Activated B cell treated with CpG ODN at 0.5 μM for 24 hours (primary cell): ENCODE data around the gene PEX10. TPM values are rescaled to one million over a fixed set of nuclear protein-coding genes. Genes with fewer than 3 reads are reported as not detected.

Experiments used
- ATAC-seq: fragments of 200-7000 bp; cut with Tn5 transposase; one replicate; pipeline ENCODE4 v1.10.0; 2021; ENCODE audit warnings: low read depth, mild to moderate bottlenecking, moderate library complexity
- CTCF ChIA-PET: fragments of 350-600 bp; sonication (Branson Sonifier 250); formaldehyde crosslinking; loops from one replicate; lab custom pipeline; 2021; ENCODE audit warnings: antibody characterized with exemption; lab: Charles Lee
- POLR2A ChIA-PET: fragments of 350-600 bp; sonication (Branson Sonifier 250); formaldehyde crosslinking; loops from one replicate; lab custom pipeline; 2021; ENCODE audit warnings: antibody characterized with exemption; lab: Charles Lee
- DNase-seq: peaks from one replicate; pipeline ENCODE4 v3.0.0; 2022
- H3K27ac Mint-ChIP-seq: one replicate; pipeline ENCODE4 v1.8.0; 2020; ENCODE audit warnings: mixed read lengths
- H3K27me3 Mint-ChIP-seq: one replicate; pipeline ENCODE4 v1.8.0; 2021; ENCODE audit warnings: mixed read lengths
- H3K36me3 Mint-ChIP-seq: one replicate; pipeline ENCODE4 v1.8.0; 2021; ENCODE audit warnings: low read depth, mixed read lengths
- H3K4me1 Mint-ChIP-seq: one replicate; pipeline ENCODE4 v1.8.0; 2021; ENCODE audit warnings: mixed read lengths
- H3K4me3 Mint-ChIP-seq: one replicate; pipeline ENCODE4 v1.8.0; 2020; ENCODE audit warnings: mild to moderate bottlenecking, mixed read lengths
- H3K9me3 Mint-ChIP-seq: one replicate; pipeline ENCODE4 v1.8.0; 2020; ENCODE audit warnings: mixed read lengths
- intact Hi-C: fragments of 100-400 bp; cut with micrococcal nuclease; formaldehyde crosslinking; loops from one replicate; pipeline ENCODE4 v1.15.1; 2024
- total RNA-seq: library from RNA; stranded (reverse); gene quantifications from 2 replicates; pipeline ENCODE4 v1.2.3, GENCODE V29; 2022
- TF ChIP-seq, protein P1 (sequence below): fragments of 200-600 bp; IDR thresholded peaks from one replicate; pipeline ENCODE4 v1.8.0; 2022; ENCODE audit warnings: antibody characterized with exemption, mild to moderate bottlenecking

The PEX10 gene
- total RNA-seq, 1 donor from 2014 or later, result 18.9 TPM

GRCh38 chr1:2438641-2439040, 26.3 kb upstream of the PEX10 start:
- DNase-seq (no peak), ATAC-seq (no peak)
- Mint-ChIP-seq H3K4me3 (no peak overlapping the region), H3K36me3 (no peaks in the 10 kb centered on the region), H3K9me3 (no peaks in the 10 kb centered on the region), H3K27me3 (peaks cover 3% of the 10 kb centered on the region), H3K4me1 (peaks cover 2% of the 10 kb centered on the region), H3K27ac (no peak overlapping the region)
- TF ChIP-seq, protein P1, sequence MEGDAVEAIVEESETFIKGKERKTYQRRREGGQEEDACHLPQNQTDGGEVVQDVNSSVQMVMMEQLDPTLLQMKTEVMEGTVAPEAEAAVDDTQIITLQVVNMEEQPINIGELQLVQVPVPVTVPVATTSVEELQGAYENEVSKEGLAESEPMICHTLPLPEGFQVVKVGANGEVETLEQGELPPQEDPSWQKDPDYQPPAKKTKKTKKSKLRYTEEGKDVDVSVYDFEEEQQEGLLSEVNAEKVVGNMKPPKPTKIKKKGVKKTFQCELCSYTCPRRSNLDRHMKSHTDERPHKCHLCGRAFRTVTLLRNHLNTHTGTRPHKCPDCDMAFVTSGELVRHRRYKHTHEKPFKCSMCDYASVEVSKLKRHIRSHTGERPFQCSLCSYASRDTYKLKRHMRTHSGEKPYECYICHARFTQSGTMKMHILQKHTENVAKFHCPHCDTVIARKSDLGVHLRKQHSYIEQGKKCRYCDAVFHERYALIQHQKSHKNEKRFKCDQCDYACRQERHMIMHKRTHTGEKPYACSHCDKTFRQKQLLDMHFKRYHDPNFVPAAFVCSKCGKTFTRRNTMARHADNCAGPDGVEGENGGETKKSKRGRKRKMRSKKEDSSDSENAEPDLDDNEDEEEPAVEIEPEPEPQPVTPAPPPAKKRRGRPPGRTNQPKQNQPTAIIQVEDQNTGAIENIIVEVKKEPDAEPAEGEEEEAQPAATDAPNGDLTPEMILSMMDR, result no peak
- POLR2A ChIA-PET, result no interaction called here
- CTCF ChIA-PET, result no interaction called here
- intact Hi-C loops, result no loop called here

DNA sequence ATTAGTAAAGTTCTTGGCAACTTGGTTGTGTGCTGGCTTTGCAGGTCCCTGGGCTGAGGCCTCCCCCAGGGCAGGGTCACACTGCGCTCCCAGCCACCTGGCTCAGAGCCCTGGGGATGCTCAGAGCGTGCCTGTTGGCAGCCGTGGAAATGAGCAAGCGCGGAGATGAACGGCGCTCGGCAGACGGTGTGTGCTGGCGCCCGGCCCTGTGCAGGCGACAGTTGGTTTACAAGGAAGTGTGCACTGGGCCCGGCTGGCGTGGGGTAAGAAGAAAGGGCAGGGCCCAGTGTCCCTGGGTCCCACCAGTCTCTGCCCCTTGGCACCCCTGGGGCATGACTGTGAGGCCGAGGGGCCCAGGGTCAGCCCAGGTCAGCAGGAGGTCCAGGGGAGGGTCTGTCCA, 25.7 kb upstream of the PEX10 start:
- TF ChIP-seq, protein P1, result no peak
- Mint-ChIP-seq H3K4me3 (no peak overlapping the region), H3K27me3 (peaks cover 3% of the 10 kb centered on the region), H3K4me1 (peaks cover 2% of the 10 kb centered on the region), H3K36me3 (no peaks in the 10 kb centered on the region), H3K9me3 (no peaks in the 10 kb centered on the region), H3K27ac (no peak overlapping the region)
- no peak for ATAC-seq
- ChIA-PET POLR2A (no interaction called here), CTCF (no interaction called here)
- no peak for DNase-seq
- intact Hi-C loops, result no loop called here

DNA sequence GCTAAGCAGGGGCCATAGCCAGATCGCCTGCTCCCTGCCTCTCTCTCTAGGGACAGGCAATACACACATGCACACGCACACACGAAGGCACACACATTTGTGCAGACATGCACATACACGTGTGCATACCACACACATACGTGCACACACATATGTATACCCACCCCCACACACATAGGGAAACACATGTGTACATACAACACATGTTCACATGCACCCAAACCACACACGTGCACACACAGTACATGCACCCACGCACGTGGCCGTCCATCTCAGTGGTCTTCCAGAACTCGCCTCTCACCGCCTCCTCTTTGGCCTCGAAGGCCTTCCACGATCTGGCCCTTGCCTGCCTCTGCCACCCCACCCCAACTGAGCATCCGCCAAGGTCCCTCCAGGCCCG, 25.3 kb upstream of the PEX10 start:
- intact Hi-C loops, result no loop called here
- no peaks in the 10 kb centered on the region for H3K36me3 Mint-ChIP-seq
- ATAC-seq (no peak), DNase-seq (no peak)
- H3K27ac Mint-ChIP-seq, result no peak overlapping the region
- H3K9me3 Mint-ChIP-seq, result no peaks in the 10 kb centered on the region
- H3K4me1 Mint-ChIP-seq, result peaks cover 2% of the 10 kb centered on the region
- ChIA-PET POLR2A (no interaction called here), CTCF (no interaction called here)
- no peak overlapping the region for H3K4me3 Mint-ChIP-seq
- TF ChIP-seq, protein P1, result no peak
- peaks cover under 1% of the 10 kb centered on the region for H3K27me3 Mint-ChIP-seq

GRCh38 chr1:2436876-2437275, 24.5 kb upstream of the PEX10 start:
- H3K9me3 Mint-ChIP-seq, result no peaks in the 10 kb centered on the region

GRCh38 chr1:2435746-2436355, 23.5 kb upstream of the PEX10 start:
- Mint-ChIP-seq H3K4me3 (no peak overlapping the region), H3K27ac (no peak overlapping the region), H3K36me3 (no peaks in the 10 kb centered on the region), H3K9me3 (no peaks in the 10 kb centered on the region), H3K27me3 (no peaks in the 10 kb centered on the region), H3K4me1 (peaks cover 2% of the 10 kb centered on the region)
- ATAC-seq (no peak), DNase-seq (no peak)
- CTCF ChIA-PET, result no interaction called here
- TF ChIP-seq, protein P1, result no peak
- intact Hi-C loops, result no loop called here
- POLR2A ChIA-PET, result no interaction called here

More at GRCh38 chr1:2436876-2437275, 24.5 kb upstream of the PEX10 start:
- intact Hi-C loops, result no loop called here
- POLR2A ChIA-PET, result no interaction called here
- ATAC-seq (no peak), DNase-seq (no peak)
- H3K27ac Mint-ChIP-seq, result no peak overlapping the region
- no peaks in the 10 kb centered on the region for H3K27me3 Mint-ChIP-seq
- H3K4me3 Mint-ChIP-seq, result no peak overlapping the region
- no peaks in the 10 kb centered on the region for H3K36me3 Mint-ChIP-seq
- CTCF ChIA-PET, result no interaction called here
- TF ChIP-seq, protein P1, result no peak
- peaks cover 2% of the 10 kb centered on the region for H3K4me1 Mint-ChIP-seq
